SU-DHL-6 (cell line): ENCODE data around the gene ARSK.

ENCODE experiments used
- CTCF ChIP-seq: fragments of 200-600 bp; sonication (generic); IDR thresholded peaks from one replicate; pipeline ENCODE4 v1.5.1; 2017; ENCODE audit warnings: antibody characterized with exemption, mild to moderate bottlenecking, low read length, moderate library complexity; ENCODE audit not compliant: insufficient read depth, poor library complexity, severe bottlenecking
- EZH2phosphoT487 ChIP-seq: fragments of 200-600 bp; sonication (generic), shearing (Covaris generic); conservative IDR thresholded peaks from 2 replicates; pipeline ENCODE4 v1.6.1; 2018; ENCODE audit warnings: mild to moderate bottlenecking, antibody characterized with exemption, low read length, moderate library complexity, mixed read lengths

DNA sequence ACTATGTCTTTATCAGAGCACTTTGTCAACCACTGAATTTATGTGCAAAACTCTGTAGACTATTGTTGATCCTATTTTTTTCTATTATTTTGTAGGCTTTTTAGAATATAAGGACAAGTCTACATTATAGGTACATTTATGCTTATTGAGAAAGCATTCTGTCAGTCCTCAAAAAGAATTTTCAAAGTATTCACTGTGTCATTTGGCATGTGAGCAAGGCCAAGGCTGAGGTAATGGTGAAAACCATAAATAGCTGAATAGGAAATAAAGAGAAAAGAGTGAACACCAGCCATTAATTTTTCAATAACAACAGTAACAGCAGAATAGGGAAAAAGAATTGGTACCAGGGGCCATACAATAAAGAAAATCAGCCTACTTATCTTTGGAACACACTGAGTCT is 21.1 kb upstream of the ARSK start:
- TF ChIP-seq CTCF (no peak), EZH2phosphoT487 (no peak)
